SK-N-SH (cell line): ENCODE results near the gene DENND1A.

Experiments used
- CTCF ChIP-seq: fragments of 200-600 bp; sonication (generic); IDR thresholded peaks from 2 replicates; pipeline ENCODE4 v1.6.1; 2017; ENCODE audit warnings: antibody characterized with exemption, mild to moderate bottlenecking, moderate library complexity
- EP300 ChIP-seq, 2 experiments: IDR thresholded peaks; 2 replicates each; pipeline versions ENCODE4 v1.4.0 to v1.6.1; 2012; ENCODE audit warnings: borderline replicate concordance in 1 of 2, low read depth in 1 of 2, low read length in 1 of 2
- JUND ChIP-seq: IDR thresholded peaks from 2 replicates; pipeline ENCODE4 v1.4.0; 2012
- SMC3 ChIP-seq: IDR thresholded peaks from 2 replicates; pipeline ENCODE4 v1.6.1; 2012; ENCODE audit warnings: low read depth, low read length, improper control_type of control experiment
- USF1 ChIP-seq: IDR thresholded peaks from 2 replicates; pipeline ENCODE4 v1.4.0; 2012; ENCODE audit warnings: low read depth, borderline replicate concordance

- no peak for TF ChIP-seq JUND
- no peak for TF ChIP-seq USF1
- TF ChIP-seq EP300 (IDR thresholded peaks at IDR 0.05; ENCODE audit: borderline replicate concordance in 1 of 2, low read depth in 1 of 2, low read length in 1 of 2), result no peak
- peak; percentile 56 for TF ChIP-seq CTCF
- TF ChIP-seq SMC3, result no peak
Measured at GRCh38 chr9:123399803-123400378, 530.0 kb downstream of the DENND1A start.
